ENCODE measurements around the gene FATE1.

FATE1 gene

DNA sequence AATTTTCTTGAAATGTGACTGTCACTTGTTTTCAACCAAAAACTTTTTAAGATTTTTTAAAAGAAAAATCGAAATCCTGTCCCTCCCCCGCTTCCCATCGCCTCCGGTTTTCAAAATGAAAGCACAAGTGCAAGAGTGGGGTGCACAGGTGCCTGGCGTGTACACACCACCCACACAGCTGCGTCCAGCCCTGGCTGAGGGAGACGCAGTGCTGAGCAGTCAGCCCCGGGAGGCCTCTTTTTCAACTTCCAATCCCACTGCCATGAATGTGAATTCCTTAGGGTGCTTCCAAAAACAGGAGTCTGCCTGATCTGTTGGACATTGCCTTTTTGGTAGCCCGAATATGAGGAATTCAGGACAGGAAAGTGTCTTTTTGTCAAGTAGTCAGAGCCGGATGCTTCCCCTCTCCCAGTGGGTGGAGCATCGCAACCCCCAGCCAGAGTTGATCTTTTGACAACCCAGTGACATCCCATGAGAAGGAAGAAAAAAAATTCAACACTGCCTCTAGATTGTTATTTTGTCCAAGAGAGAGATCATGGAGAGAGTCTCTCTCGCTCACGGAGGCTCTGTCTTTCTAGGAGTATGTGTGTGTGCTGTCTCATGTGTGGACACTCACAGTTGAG, 11.7 kb upstream of the FATE1 start:
- no peak for DNase-seq

DNA sequence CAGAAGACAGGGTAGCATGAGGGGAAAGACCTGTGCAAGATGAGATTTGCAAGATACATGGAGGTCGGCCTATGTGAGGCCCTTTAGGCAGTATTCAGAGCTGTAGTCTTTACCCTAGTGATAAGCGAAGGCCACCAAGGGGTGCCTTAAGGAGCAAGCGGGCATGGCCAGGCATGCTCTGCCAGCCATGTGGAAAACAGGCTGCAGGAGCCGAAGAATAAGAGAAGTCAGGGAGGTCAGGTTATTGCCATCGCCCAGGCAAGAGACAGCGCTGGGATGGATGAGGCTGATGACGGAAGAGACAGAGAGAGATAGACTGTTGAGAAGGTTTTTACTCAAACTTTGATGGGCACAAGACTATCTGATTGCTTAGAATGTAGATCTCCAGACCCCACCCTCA, 7.0 kb upstream of the FATE1 start:
- DNase-seq: no peak

DNA sequence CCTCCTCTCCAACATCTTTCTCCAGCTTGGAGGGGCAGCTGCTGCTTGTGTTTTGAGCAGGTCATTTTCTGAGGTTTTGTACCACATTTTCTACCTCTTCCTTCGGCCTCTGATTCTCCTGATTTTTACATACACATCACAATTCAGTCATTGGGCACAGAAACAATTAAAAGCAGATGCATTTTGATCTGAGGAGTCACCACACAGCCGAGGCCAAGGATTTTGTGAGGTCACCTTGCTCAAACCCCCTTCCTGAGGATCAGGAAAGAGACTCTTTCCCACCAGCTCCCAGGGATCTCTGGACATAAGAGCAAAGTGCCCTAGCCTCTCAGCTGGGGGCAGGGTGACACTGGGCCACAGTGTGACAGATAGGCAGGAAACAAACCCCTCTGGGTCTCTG, 5.4 kb upstream of the FATE1 start:
- no peak for DNase-seq

DNA sequence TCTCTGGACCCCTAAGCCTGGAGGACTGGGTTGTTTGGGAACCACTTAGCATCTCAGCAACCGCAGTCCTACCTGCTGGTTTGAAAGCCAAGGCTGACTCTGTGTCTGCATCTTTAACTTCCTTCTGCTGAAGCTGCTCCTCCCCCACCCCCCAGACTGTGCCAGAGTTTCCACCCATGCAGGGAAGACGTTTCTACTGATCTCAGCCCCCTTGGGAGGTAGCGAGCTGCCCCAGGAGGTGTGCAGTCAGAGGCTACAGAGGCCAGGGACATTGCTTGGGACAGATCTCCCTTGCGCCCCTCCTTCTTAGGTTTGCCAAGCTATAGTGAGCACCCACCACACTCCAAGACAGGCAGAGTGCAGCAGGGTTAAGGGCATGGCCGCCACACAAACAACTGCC, 4.7 kb upstream of the FATE1 start:
- DNase-seq: no peak

DNA sequence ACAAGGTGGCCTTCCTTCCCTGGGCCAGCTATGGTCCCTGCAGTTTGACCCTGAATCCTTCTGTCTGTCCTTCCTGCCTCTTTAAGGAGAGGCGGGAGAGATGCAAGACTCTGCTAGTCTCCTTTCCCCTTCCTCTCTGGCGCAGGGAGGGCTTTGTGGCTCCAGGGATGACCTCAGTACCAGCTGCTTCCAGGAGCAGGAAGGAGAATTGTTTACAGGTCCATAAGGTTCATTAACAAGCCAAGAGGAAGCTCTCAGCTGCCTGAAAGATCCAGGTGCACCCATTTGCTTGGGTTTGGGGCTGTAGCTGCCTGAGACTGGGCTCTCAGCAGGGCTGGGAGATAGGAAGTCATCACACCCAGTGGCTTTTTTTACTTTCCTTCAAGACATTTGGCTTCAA, 4.0 kb upstream of the FATE1 start:
- DNase-seq: no peak

DNA sequence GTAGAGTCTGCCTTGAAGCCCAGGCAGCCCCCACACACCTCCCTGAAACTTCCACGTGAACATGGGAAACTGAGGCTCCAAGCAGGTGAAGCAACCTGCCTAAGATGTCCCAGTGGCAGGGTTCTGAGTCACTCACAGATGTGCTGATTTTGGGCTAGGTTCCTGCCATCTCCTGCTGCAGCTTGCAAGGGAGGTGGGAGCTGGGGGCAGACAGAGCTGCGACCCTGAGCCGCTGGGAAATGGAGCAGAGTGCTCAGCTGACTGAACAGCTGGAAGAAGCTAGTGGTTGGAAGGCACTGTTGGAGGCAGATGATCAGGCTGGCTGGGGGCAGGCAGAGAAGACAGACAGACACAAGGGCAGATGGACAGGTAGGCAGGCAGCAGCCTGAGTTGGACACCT, 3.6 kb upstream of the FATE1 start:
- no peak for DNase-seq

DNA sequence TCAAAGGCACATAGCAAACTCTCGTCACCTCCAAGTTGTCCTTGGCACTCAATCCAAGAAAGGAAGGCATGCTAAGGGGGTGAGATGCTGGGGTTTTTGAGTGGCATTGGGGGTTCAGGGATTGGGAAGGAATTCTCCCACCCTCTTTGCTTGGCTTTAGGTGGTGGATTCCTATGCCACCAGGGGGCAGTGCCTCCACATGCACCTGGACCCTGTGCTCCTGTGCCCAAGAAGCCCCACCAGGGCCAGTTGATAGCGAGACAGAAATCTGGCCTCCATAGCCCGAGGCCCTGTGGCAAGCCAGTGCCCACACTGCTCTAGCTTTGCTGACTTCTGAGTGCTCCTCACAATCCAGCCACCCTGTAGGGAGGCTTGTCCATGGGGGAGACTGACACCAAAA, 2.0 kb upstream of the FATE1 start:
- DNase-seq: peak in 2 of 3 donors; percentile 11 to 33

DNA sequence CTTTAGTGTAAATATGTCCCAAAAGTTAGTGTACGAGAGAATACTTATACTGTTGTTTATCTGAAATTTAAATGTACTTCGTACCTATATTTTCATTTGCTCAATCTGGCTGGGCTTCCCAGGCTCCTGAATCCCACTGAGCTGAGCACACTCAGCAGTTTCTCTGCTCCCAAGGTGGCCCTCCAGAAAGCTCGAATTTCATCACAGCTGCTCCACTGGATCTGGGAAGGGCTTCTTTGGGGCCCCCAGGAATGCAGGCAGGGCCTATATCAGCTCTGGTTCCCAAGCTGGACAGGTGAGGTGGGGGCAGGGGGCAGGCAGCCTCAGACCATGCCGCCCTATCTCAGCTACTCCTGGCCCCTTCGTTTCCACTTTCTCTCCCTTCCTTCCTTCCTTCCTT, 1.5 kb upstream of the FATE1 start:
- DNase-seq: no peak

DNA sequence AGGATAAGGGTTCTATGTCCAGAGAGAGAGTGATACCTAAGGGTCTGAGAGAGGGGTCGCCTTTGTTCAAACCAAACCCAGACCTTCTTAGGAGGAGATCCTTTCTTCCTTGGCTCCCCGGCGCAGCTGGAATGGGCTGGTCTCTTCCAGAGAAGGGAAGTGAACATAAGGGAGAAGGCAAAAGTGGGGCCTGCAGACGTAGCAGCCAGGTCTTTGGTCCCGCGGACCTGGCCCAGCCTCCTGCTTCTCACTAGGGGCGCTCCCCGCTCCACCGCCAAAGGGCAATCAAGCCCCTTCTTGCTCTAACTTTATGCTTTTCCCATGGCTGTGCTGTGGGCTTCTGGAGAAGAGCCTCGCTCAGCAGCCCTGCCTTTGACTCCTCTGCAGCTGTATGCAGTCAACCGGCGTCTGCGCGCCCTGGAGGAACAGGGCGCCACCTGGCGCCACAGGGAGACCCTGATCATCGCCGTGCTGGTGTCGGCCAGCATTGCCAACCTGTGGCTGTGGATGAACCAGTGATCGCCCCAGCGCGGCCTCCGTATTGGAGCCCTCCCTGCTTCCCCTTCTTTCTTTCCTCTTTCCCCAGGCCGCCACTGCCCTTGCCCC, 6.5 kb downstream of the FATE1 start:
- no peak for DNase-seq

DNA sequence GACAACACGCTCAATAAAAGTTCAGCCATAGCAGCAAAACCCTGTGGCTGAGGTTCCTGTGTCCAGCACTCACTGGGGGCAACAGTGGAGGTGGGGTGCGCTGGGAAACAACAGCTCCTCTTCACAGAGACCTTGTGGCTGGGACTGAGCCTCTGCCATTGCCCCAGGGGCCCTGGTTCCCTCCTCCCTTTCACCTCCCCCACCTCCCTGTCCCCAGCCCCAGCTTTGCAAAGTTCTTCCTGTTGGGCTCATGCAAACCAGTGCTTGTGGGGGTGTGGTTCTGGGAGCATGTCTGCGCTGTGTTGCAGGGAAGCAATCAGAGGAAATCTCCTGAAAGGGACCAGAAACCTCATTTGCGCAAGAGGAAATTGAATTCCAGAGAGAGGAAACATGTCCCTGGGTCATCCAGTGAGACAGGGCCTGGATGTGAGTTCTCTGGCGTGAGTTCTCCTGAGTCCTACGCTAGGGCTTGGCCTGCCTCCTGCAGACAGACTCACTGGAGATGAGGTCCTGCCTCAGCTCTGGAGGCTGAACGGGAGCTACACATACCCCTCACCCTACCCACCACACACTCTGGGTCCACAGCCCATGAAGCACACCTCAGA, 7.4 kb downstream of the FATE1 start:
- DNase-seq: no peak

DNA sequence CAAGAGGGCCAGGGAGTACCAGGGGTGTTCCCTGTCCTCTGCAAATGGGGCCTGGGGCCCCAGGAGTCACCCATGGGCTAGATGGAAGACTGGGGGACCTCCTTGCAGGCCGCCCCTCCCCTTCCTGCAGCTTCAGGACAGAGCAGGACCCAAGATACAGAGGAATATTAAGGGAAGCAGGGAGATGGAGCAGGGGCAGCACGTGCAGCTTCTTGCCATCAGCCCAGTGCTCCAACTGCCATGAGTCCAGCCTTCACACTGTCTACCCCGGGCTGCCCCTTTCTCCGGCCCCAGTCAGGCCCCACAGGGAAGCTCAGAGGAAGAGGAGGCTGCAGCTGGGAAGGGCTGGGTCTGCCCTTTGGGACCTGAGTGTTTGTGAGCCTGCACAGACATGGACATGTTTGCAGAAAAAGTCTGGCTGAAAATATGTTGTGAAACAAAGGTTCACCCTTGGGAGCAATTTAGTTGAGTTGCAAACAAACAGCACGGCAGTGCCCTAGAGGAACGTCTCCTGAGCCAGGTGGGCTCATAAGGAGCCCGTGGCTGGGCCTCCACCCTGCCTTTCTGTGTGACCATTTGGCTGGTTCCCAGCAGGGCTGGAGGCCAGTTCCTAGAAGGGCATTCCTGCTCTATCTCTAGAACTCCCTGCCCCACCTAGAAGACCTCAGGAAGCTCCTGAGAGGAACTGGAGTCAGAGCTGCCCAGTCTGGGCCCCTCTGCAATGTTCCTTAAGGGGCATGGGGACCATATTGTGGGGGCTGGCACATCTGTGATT, 8.9 kb downstream of the FATE1 start:
- no peak for DNase-seq

DNA sequence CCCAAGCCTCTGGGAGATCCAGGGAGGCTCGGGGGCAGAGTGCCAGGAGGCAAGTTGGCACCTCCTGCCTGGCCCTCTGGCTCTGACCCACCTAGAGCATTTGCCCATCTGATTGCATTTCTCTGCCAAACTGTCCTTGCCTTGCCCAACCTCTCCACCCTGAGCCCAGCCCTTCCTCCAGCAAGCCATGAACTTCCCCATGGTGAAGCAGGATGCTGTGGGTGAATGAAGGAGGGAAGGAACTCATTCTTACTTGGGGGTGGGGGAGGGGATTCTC, 9.4 kb downstream of the FATE1 start:
- peak in 2 of 3 donors; percentile 0 to 5 for DNase-seq

DNA sequence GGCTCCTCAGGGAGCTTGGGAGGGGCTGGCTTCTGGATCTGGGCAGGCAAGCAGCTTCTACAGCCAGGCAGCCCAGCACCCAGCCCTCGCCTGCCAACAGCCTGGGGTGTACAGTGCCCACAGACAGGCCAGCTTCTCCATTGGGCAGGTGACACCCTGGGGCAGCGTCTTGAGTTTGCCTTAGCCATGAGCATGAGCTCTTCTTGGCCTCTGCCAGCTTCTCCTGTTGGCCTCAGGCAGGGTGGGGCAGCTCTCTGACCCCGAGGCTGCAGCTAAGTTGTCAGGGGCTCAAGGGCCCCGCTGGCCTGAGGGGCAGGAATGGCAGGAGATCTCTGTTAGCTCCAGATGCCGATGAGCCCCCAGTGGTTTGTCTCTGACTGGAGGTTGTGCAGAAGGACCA, 10.9 kb downstream of the FATE1 start:
- no peak for DNase-seq

DNA sequence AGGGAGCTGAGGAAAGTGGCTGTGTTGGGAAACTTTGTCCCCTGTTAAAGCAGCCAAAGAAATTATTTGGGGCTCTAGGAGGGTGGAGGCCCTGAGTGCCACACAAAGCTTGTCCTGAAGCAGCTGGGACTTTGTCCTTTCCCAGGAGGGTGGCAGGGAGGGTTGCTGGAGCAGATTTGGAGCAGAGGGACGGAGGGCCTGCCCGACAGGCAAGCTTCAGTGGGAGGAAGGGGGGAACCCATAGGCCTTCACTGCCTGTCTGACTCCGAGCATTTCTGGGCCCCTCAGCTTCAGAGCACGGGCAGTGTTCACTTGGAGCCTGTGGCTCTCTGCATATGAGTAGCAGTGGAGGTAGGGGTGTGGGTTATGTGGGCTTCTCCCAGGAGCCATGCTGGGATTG, 11.5 kb downstream of the FATE1 start:
- DNase-seq: no peak

DNA sequence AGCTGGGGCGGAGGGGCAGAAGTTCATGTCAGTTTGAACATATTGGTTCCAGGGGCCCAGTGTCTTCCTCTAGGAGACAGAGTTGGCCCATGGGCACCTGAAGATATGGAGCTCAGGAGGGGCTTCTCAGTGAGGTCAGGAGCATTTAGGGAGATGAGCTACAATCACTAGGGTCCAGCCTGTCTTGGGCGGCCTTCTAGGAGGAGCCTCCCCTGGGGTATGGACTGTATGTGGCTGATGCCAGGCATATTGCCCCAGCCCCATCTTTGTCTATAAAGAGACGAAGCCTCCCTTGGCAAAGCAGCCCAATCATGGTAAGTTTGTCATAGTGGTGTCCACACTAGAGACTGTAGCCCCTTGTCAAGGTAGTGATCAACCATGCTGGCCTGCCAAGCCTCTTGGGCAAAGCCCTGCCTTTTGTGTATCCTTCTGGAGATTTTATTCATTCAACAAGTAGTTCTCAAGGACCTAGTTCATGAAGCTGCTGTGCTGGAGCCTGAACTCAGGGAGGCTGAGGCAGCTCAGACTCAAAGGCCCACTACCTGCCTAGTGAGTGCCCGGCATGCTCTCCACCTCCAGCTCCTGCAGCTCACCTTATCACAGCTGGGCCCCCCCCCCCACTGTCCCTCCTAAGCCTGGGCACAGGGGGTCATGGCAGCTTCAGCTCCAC, 13.4 kb downstream of the FATE1 start:
- no peak for DNase-seq

DNA sequence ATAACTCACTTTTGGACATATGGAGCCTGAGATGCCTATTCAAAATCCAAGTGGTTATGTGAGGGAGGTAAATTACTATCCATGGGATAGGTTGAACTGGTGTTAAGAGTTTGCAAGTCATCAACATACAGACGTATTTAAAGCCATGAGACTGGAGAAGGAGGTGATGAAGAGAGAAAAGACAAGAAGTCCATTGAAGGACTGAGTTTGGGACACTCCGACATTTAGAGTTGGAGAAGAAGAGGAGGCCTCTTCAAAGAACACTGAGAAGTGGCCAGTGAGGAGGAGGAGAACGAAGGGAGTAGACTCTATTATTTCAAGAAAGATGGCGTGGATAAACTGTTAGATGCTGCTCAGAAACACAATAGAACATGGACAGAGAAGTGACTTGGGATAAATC, 18.6 kb downstream of the FATE1 start, which contains the start of gene CNGA2:
TSS of gene CNGA2 (plus strand) at position 301 of the 400 bp plus-strand sequence. CDS start 3,738 bp downstream, outside the sequence.
- DNase-seq: no peak

DNA sequence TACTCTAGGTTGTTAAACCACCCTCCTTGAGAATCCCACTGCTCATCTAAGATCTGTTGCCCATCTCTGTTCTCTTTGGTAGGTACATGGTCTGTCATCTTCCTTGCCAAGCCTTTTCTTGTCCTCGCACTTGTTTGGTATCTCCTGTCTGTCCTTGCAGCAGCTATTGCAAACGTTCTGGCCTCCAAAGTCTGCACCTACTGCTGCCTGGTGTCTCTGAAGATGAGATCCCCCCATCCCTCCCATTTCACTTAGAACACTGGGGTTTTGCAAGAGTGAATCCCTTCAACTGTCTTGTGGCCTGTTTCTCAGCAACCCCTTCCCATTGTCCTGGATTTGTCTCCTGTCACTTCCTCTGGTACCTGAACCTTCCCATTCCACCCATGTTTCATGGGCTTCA, 19.4 kb downstream of the FATE1 start:
- no peak for DNase-seq

DNA sequence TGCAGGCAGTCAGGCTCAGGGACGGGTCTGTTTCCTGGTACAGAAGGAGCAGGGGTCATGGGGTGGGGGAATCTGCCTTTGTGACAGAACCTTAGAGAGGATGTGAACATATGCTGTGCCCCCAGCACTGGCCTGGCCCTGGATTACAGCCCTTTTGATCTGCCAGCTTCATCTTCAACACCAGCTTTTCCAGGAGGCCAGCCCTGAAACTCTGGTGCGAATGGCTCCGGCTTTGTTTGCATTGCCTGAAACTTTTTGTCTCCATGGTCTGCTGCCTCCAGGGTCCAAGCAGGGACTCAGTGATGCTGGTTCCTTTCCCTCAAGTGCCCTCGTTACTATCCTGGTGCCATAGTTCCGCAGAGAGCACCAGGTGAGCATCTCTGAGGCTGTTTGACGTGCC, 20.9 kb downstream of the FATE1 start:
- DNase-seq: no peak

DNA sequence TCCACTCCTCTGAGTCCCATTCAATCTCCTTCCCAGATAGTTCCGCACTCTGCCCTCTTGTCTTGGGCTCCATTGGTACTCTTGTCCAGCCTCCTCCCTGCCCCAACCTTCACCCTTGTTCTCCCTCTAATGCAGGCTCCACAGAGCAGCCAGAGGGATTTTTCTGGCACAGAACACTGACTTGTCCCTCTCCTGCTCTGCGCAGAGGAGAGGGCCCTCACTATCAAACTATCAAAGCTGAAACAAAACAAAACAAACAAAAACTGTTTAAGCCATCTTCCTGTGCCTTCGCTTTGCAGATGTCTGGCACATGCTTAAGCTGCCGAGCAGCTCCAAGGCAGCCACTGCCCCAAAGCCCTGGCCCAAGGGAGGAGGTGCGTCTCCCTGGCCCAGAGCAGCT, 21.7 kb downstream of the FATE1 start:
- DNase-seq: no peak

DNA sequence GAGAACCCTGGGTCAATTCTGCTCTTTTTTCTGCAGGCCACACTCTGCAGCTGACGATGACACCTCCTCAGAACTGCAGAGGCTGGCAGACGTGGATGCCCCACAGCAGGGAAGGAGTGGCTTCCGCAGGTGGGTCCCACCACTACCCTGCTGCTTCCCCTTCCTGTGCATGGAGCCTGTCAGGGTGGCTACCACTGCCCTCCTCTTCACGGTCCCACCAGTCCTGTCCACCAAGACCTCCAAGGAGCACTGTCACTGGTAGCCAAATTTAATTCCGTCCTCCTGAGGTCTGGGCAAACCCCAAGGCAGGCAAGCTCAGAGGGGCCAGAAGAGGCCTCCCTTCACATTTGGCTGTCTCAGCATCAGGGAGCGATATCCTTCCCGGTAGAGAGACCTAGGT, 22.9 kb downstream of the FATE1 start:
- DNase-seq: no peak

DNA sequence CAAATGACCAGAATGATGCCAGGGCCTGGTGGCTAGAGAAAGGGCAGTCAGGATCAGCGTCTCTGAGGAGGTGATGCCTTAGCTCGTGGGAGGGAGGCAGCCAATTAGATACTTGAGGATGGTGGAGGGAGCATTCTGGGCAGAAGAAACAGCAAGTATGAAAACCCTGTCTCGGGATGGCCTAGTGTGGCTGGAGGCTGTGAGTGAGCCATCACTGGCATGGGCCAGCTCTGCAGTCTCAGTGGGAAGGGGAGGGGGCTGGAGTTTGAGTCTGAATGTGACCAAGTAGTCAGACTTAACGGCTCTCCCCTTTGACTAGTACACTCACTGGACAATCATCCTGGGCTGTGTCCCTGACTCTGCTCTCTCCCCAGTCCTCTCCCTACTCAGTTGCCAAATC, 25.8 kb downstream of the FATE1 start:
- DNase-seq: no peak

DNA sequence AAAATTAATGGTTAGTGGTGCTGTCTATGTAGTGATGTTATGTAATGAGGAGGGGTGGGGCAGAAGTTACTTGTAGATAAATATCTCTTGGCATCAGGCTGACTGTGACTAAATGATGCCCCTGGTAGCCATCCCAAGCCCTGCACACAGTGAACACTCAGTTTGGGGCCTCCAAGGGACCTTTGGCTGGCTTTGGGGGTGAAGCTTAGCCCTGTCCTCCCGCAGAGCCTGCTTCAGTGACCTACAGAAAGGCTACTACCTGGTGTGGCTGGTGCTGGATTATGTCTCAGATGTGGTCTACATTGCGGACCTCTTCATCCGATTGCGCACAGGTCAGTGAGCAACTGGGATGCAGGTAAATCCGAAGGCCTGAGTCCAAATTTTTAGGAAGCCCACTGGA, 26.5 kb downstream of the FATE1 start:
- no peak for DNase-seq

DNA sequence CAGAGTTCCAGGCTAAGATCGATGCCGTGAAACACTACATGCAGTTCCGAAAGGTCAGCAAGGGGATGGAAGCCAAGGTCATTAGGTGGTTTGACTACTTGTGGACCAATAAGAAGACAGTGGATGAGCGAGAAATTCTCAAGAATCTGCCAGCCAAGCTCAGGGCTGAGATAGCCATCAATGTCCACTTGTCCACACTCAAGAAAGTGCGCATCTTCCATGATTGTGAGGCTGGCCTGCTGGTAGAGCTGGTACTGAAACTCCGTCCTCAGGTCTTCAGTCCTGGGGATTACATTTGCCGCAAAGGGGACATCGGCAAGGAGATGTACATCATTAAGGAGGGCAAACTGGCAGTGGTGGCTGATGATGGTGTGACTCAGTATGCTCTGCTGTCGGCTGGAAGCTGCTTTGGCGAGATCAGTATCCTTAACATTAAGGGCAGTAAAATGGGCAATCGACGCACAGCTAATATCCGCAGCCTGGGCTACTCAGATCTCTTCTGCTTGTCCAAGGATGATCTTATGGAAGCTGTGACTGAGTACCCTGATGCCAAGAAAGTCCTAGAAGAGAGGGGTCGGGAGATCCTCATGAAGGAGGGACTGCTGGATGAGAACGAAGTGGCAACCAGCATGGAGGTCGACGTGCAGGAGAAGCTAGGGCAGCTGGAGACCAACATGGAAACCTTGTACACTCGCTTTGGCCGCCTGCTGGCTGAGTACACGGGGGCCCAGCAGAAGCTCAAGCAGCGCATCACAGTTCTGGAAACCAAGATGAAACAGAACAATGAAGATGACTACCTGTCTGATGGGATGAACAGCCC, 28.0 kb downstream of the FATE1 start:
- no peak for DNase-seq
